Activated CD4-positive, alpha-beta T cell treated with anti-CD3 and anti-CD28 coated beads, Interleukin-2, amount 10 ng/mL, durations not matched to agents 24 days and 14 days (primary cell): ENCODE measurements around the gene QDPR. TPM values are rescaled to one million over a fixed set of nuclear protein-coding genes. Genes with fewer than 3 reads are reported as not detected.

Source experiments
- DNase-seq: peaks from one replicate; pipeline ENCODE4 v3.0.0; 2022
- H3K27ac Mint-ChIP-seq: one replicate; pipeline ENCODE4 v1.8.0; 2022; ENCODE audit warnings: mild to moderate bottlenecking, mixed read lengths
- H3K27me3 Mint-ChIP-seq: one replicate; pipeline ENCODE4 v1.8.0; 2022; ENCODE audit warnings: mixed read lengths
- H3K36me3 Mint-ChIP-seq: one replicate; pipeline ENCODE4 v1.8.0; 2022; ENCODE audit warnings: low read depth, mild to moderate bottlenecking, mixed read lengths
- H3K4me1 Mint-ChIP-seq: one replicate; pipeline ENCODE4 v1.8.0; 2021; ENCODE audit warnings: mixed read lengths
- H3K4me3 Mint-ChIP-seq: one replicate; pipeline ENCODE4 v1.8.0; 2022; ENCODE audit warnings: mild to moderate bottlenecking, moderate library complexity, mixed read lengths
- H3K9me3 Mint-ChIP-seq: one replicate; pipeline ENCODE4 v1.8.0; 2021; ENCODE audit warnings: mixed read lengths
- intact Hi-C: fragments of 100-400 bp; cut with micrococcal nuclease; formaldehyde crosslinking; loops from one replicate; pipeline ENCODE4 v1.15.1; 2023
- total RNA-seq: library from RNA; stranded (reverse); gene quantifications from 2 replicates; pipeline ENCODE4 v1.2.3, GENCODE V29; 2022

The QDPR gene
- total RNA-seq, 1 donor from 2014 or later: 34.4 TPM

- Mint-ChIP-seq H3K4me1 (peaks cover 6% of the 10 kb centered on the region), H3K27me3 (no peaks in the 10 kb centered on the region), H3K36me3 (peaks cover 18% of the 10 kb centered on the region), H3K4me3 (no peak overlapping the region), H3K27ac (no peak overlapping the region), H3K9me3 (no peaks in the 10 kb centered on the region)
- intact Hi-C loops: no loop called here
- no peak for DNase-seq
These were observed 19.0 kb downstream of the QDPR start for GRCh38 chr4:17492876-17493275.

- peaks cover 6% of the 10 kb centered on the region for H3K4me1 Mint-ChIP-seq
- no peak overlapping the region for H3K4me3 Mint-ChIP-seq
- H3K27me3 Mint-ChIP-seq: no peaks in the 10 kb centered on the region
- intact Hi-C loops: no loop called here
- no peaks in the 10 kb centered on the region for H3K9me3 Mint-ChIP-seq
- H3K36me3 Mint-ChIP-seq: peaks cover 18% of the 10 kb centered on the region
- H3K27ac Mint-ChIP-seq: peak overlapping the region; percentile 48
- no peak for DNase-seq
These were observed 19.7 kb downstream of the QDPR start for GRCh38 chr4:17492058-17492741.

GRCh38 chr4:17491196-17491595 lies 20.7 kb downstream of the QDPR start:
- Mint-ChIP-seq H3K27me3 (no peaks in the 10 kb centered on the region), H3K9me3 (no peaks in the 10 kb centered on the region), H3K4me1 (peaks cover 6% of the 10 kb centered on the region), H3K36me3 (peaks cover 23% of the 10 kb centered on the region), H3K27ac (no peak overlapping the region), H3K4me3 (no peak overlapping the region)
- DNase-seq: no peak
- intact Hi-C loops: no loop called here

- H3K27me3 Mint-ChIP-seq: no peaks in the 10 kb centered on the region
- H3K36me3 Mint-ChIP-seq: peaks cover 25% of the 10 kb centered on the region
- H3K9me3 Mint-ChIP-seq: no peaks in the 10 kb centered on the region
- intact Hi-C loops: no loop called here
- DNase-seq: no peak
- peaks cover 6% of the 10 kb centered on the region for H3K4me1 Mint-ChIP-seq
- peak overlapping the region; percentile 40 for H3K27ac Mint-ChIP-seq
- H3K4me3 Mint-ChIP-seq: no peak overlapping the region
These were observed 21.3 kb downstream of the QDPR start for GRCh38 chr4:17490575-17491059.

- DNase-seq: no peak
- Mint-ChIP-seq H3K4me3 (no peak overlapping the region), H3K27me3 (no peaks in the 10 kb centered on the region), H3K4me1 (peaks cover 6% of the 10 kb centered on the region), H3K36me3 (peaks cover 31% of the 10 kb centered on the region), H3K9me3 (no peaks in the 10 kb centered on the region), H3K27ac (no peak overlapping the region)
- intact Hi-C loops: no loop called here
These were observed 22.2 kb downstream of the QDPR start for GRCh38 chr4:17489721-17490120.

- Mint-ChIP-seq H3K9me3 (no peaks in the 10 kb centered on the region), H3K27ac (no peak overlapping the region), H3K36me3 (peaks cover 33% of the 10 kb centered on the region), H3K4me3 (no peak overlapping the region), H3K4me1 (peaks cover 3% of the 10 kb centered on the region), H3K27me3 (no peaks in the 10 kb centered on the region)
- intact Hi-C loops: no loop called here
- no peak for DNase-seq
These were observed 22.8 kb downstream of the QDPR start for GRCh38 chr4:17489123-17489522.

GRCh38 chr4:17482716-17483115 lies 29.2 kb downstream of the QDPR start:
- H3K36me3 Mint-ChIP-seq: peaks cover 15% of the 10 kb centered on the region
- intact Hi-C loops: no loop called here
- no peak overlapping the region for H3K4me3 Mint-ChIP-seq
- no peaks in the 10 kb centered on the region for H3K9me3 Mint-ChIP-seq
- no peak for DNase-seq
- no peaks in the 10 kb centered on the region for H3K27me3 Mint-ChIP-seq
- no peak overlapping the region for H3K27ac Mint-ChIP-seq
- no peaks in the 10 kb centered on the region for H3K4me1 Mint-ChIP-seq

GRCh38 chr4:17480955-17481354 lies 30.9 kb downstream of the QDPR start:
- H3K27me3 Mint-ChIP-seq: no peaks in the 10 kb centered on the region
- H3K4me3 Mint-ChIP-seq: no peak overlapping the region
- H3K36me3 Mint-ChIP-seq: peaks cover 8% of the 10 kb centered on the region
- H3K9me3 Mint-ChIP-seq: no peaks in the 10 kb centered on the region
- no peak overlapping the region for H3K27ac Mint-ChIP-seq
- no peaks in the 10 kb centered on the region for H3K4me1 Mint-ChIP-seq
- DNase-seq: no peak
- intact Hi-C loops: no loop called here

- Mint-ChIP-seq H3K27me3 (no peaks in the 10 kb centered on the region), H3K4me1 (no peaks in the 10 kb centered on the region), H3K4me3 (no peak overlapping the region), H3K9me3 (no peaks in the 10 kb centered on the region), H3K27ac (no peak overlapping the region), H3K36me3 (peaks cover 6% of the 10 kb centered on the region)
- DNase-seq: no peak
- intact Hi-C loops: no loop called here
These were observed 31.5 kb downstream of the QDPR start for GRCh38 chr4:17480210-17480927.

- H3K36me3 Mint-ChIP-seq: no peaks in the 10 kb centered on the region
- no peak overlapping the region for H3K4me3 Mint-ChIP-seq
- no peak overlapping the region for H3K27ac Mint-ChIP-seq
- no peak for DNase-seq
- intact Hi-C loops: no loop called here
- no peaks in the 10 kb centered on the region for H3K4me1 Mint-ChIP-seq
- H3K27me3 Mint-ChIP-seq: no peaks in the 10 kb centered on the region
- no peaks in the 10 kb centered on the region for H3K9me3 Mint-ChIP-seq
These were observed 34.0 kb downstream of the QDPR start for GRCh38 chr4:17477774-17478472.

- H3K27me3 Mint-ChIP-seq: no peaks in the 10 kb centered on the region
- no peaks in the 10 kb centered on the region for H3K4me1 Mint-ChIP-seq
- no peaks in the 10 kb centered on the region for H3K36me3 Mint-ChIP-seq
- intact Hi-C loops: no loop called here
- no peak overlapping the region for H3K4me3 Mint-ChIP-seq
- H3K27ac Mint-ChIP-seq: no peak overlapping the region
- DNase-seq: no peak
- no peaks in the 10 kb centered on the region for H3K9me3 Mint-ChIP-seq
These were observed 35.0 kb downstream of the QDPR start for GRCh38 chr4:17476853-17477252.

- H3K27ac Mint-ChIP-seq: no peak overlapping the region
- H3K4me3 Mint-ChIP-seq: no peak overlapping the region
- no peaks in the 10 kb centered on the region for H3K36me3 Mint-ChIP-seq
- H3K9me3 Mint-ChIP-seq: no peaks in the 10 kb centered on the region
- DNase-seq: no peak
- H3K27me3 Mint-ChIP-seq: no peaks in the 10 kb centered on the region
- intact Hi-C loops: no loop called here
- no peaks in the 10 kb centered on the region for H3K4me1 Mint-ChIP-seq
These were observed 36.4 kb downstream of the QDPR start for GRCh38 chr4:17475481-17475880.

GRCh38 chr4:17469931-17470674 lies 41.8 kb downstream of the QDPR start:
- Mint-ChIP-seq H3K27ac (no peak overlapping the region), H3K4me3 (no peak overlapping the region), H3K4me1 (no peaks in the 10 kb centered on the region), H3K27me3 (no peaks in the 10 kb centered on the region), H3K9me3 (no peaks in the 10 kb centered on the region), H3K36me3 (no peaks in the 10 kb centered on the region)
- DNase-seq: no peak
- intact Hi-C loops: loop anchor here (5.0 kb wide), 3 partner anchors 123 to 1178 kb away; no protein-coding TSS in a partner anchor
